H1 (cell line): ENCODE data around the gene LYSET.

ENCODE experiments used
- ATF3 ChIP-seq: IDR thresholded peaks from 2 replicates; pipeline ENCODE4 v1.6.1; 2011; ENCODE audit warnings: low read depth, mild to moderate bottlenecking, low read length; ENCODE audit not compliant: insufficient read depth
- CREB1 ChIP-seq: IDR thresholded peaks from 2 replicates; pipeline ENCODE4 v1.6.1; 2012; ENCODE audit warnings: inconsistent platforms
- CTCF ChIP-seq, 3 experiments: IDR thresholded peaks; 1 replicate in 2 of 3; 2 replicates in 1 of 3; pipeline versions ENCODE4 v1.5.1 to v1.6.1; 2011; ENCODE audit warnings: low read length in 3 of 3, mild to moderate bottlenecking in 3 of 3, inconsistent platforms in 2 of 3, low read depth in 1 of 3, moderate library complexity in 1 of 3; ENCODE audit not compliant: insufficient read depth in 1 of 3; ENCODE audit errors: control extremely low read depth in 1 of 3
- KDM4A ChIP-seq: IDR thresholded peaks from one replicate; pipeline ENCODE4 v1.7.1; 2012; ENCODE audit warnings: low read depth, mild to moderate bottlenecking, moderate library complexity, low read length, inconsistent platforms; ENCODE audit not compliant: severe bottlenecking
- POLR2A ChIP-seq, 2 experiments: IDR thresholded peaks; 1 replicate in 1 of 2; 2 replicates in 1 of 2; pipeline ENCODE4 v1.6.1; 2011; ENCODE audit warnings: low read depth in 2 of 2, low read length in 2 of 2, mild to moderate bottlenecking in 2 of 2; ENCODE audit errors: control extremely low read depth in 1 of 2
- RAD21 ChIP-seq, 2 experiments: IDR thresholded peaks in 1 of 2; conservative IDR thresholded peaks in 1 of 2; 2 replicates each; pipeline ENCODE4 v1.6.1; 2011; ENCODE audit warnings: low read depth in 2 of 2, low read length in 2 of 2, improper control_type of control experiment in 1 of 2, inconsistent platforms in 1 of 2, mild to moderate bottlenecking in 1 of 2, moderate library complexity in 1 of 2
- SIN3A ChIP-seq, 2 experiments: IDR thresholded peaks in 1 of 2; conservative IDR thresholded peaks in 1 of 2; 2 replicates each; pipeline ENCODE4 v1.6.1; 2011 to 2012; ENCODE audit warnings: low read length in 2 of 2, improper control_type of control experiment in 1 of 2, low read depth in 1 of 2, mild to moderate bottlenecking in 1 of 2
- SIX5 ChIP-seq: IDR thresholded peaks from 2 replicates; pipeline ENCODE4 v1.6.1; 2011; ENCODE audit warnings: mild to moderate bottlenecking, low read depth, low read length

GRCh38 chr14:93146119-93146518 is 39.0 kb upstream of the LYSET start:
- TF ChIP-seq POLR2A (IDR thresholded peaks at IDR 0.05; ENCODE audit: control extremely low read depth in 1 of 2, low read depth in 2 of 2, low read length in 2 of 2) (no peak), CREB1 (no peak), KDM4A (no peak), SIN3A (conservative IDR thresholded peaks at IDR 0.05 in 1 of 2, IDR thresholded peaks at IDR 0.05 in 1 of 2; ENCODE audit: low read depth in 1 of 2, low read length in 2 of 2) (no peak), CTCF (IDR thresholded peaks at IDR 0.05; ENCODE audit: control extremely low read depth in 1 of 3, insufficient read depth in 1 of 3, low read depth in 1 of 3, low read length in 3 of 3) (no peak), SIX5 (no peak), ATF3 (no peak), RAD21 (IDR thresholded peaks at IDR 0.05 in 1 of 2, conservative IDR thresholded peaks at IDR 0.05 in 1 of 2; ENCODE audit: low read depth in 2 of 2, low read length in 2 of 2) (no peak)
